HG03196 (cell line): ENCODE measurements around the gene KRT86.

Experiments used
- ATAC-seq: cut with Tn5 transposase; IDR thresholded peaks from one replicate; pipeline ENCODE4 v1.9.1; 2021; ENCODE audit not compliant: unreplicated experiment

The KRT86 gene

DNA sequence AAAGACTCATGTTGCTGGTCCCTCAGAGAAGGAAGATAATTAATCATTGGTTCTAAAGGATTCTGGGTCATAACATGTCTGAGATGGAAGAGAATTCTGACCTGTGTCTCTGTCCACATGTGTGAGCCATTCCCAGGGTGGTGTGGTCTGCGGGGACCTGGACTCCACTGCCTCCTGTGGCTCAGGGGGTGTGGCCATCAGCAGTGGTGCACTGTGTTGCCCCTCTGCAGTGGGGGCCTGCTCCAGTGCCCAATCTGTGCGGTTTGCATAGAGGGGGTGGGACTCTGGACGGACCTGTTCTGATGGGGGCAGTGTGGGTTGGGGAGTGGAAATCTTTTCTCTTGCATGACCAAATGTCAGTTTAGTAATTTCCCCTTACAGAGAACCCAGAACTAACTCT is 79.3 kb downstream of the KRT86 start:
- no peak for ATAC-seq

DNA sequence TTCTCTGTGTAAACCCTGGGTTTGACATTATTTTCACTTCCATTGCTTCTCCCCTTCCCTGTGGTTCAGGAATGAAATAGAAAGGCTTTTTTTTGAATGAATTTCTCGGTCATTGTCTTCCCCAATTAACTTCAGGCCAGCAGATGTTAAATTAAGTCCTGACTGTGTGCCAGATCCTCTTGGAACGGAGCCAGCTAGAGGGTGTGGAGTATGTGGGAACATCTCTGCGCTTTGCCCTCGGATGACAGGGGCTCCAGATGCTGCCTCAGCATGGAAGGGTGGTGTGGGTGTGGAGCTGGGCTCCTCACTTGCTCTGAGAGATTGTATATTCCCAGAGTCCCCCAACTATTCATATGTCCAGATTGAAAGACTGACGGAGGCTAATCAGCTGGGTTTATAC is 79.8 kb downstream of the KRT86 start:
- ATAC-seq = no peak

DNA sequence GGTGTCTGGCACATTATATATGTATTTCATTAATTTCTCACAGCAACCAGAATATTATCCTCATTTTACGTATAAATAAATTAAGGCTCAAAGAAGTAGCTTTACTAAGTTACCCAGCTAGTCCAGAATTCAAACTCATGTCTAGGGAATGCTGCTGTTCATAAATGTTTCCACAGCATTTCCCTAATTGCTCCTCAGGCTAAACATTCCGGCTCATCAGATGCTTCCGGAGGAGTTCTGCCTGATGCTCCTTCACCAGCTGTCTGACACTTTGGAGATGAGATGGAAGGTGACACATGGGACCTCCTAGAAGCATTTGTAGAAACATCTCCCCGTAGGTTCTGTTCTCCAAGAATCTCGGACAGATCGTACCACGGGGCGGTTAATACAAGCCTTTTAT is 80.7 kb downstream of the KRT86 start:
- ATAC-seq = no peak

DNA sequence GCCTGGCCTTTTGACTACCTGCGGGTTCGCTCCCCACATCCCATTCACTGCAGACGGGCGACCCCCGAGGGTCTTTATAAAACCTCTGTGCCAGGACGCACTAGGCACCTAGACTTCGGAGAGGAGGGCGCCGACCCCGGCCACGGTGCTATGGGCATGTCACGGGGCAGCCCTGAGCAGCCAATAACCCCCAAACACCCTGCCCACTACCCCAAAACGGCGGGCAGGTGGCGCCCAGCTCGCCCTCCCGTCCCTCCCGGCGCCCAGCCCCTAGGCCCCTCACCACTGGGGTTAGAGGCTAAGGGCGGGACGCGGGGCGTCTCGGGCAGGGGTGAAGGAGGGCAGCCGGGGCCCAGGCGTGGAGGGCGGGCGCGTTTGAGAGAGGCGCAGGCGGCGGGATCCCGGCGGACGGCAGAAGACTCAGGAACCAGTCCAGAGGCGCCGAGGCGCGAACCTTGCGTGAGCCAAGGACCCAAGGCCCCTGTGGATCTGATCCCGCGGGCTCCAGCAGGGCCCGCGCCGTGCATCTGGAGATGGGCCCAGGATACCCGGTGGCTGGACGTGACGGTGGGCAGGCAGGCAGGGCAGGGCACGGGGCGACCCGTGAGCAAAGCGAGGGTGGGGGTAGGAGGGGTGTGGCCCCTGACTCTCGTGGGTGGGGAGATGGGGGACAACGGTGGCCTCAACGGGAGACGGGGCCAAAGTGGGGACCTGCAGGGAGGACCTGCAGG is 81.8 kb downstream of the KRT86 start:
- ATAC-seq = no peak

GRCh38 chr12:52356762-52357580 is 82.5 kb downstream of the KRT86 start:
- ATAC-seq = no peak
